A549 (cell line): ENCODE measurements around the gene STX8. TPM values are rescaled to one million over a fixed set of nuclear protein-coding genes. Genes with fewer than 3 reads are reported as not detected.

Experiments
- CBX2 ChIP-seq: fragments of 200-600 bp; sonication (generic); IDR thresholded peaks from 2 replicates; pipeline ENCODE4 v1.6.1; 2016; ENCODE audit warnings: low read depth, mild to moderate bottlenecking, borderline replicate concordance
- EP300 ChIP-seq, 2 experiments: fragments of >200 bp; sonication (Bioruptor Twin); formaldehyde crosslinking; IDR thresholded peaks; 2 replicates in 1 of 2; 3 replicates in 1 of 2; pipeline ENCODE4 v1.6.1; 2016 to 2017
- REST ChIP-seq: fragments of 200-600 bp; sonication (generic); IDR thresholded peaks from 2 replicates; pipeline ENCODE4 v1.6.1; 2016; ENCODE audit warnings: antibody characterized with exemption, mild to moderate bottlenecking, moderate library complexity
- RFX5 ChIP-seq: fragments of 450-650 bp; IDR thresholded peaks from 2 replicates; pipeline ENCODE4 v1.7.1; 2014; ENCODE audit warnings: antibody characterized with exemption, mild to moderate bottlenecking, moderate library complexity
- TFCP2L1 ChIP-seq: fragments of 250-450 bp; sonication (Bioruptor Pico); IDR thresholded peaks from 2 replicates; pipeline ENCODE4 v1.5.0; 2021; ENCODE audit warnings: mild to moderate bottlenecking
- polyA plus RNA-seq, 4 experiments: library from polyadenylated mRNA; depleted of rRNA in 3 of 4; stranded (reverse); fragments of >200 nt; fragmentation: RNase III in 1 of 4; extraction: RNeasy Plus Mini Kit Qiagen cat#74134 plus additional on column Dnase treatment in 1 of 4; gene quantifications; 2 replicates in 3 of 4; 3 replicates in 1 of 4; pipeline ENCODE4 v1.2.3, GENCODE V29; 2011 to 2017
- small RNA-seq, 6 experiments: library from RNA; depleted of rRNA; stranded (forward); fragments of <200 nt; gene quantifications; one replicate each; pipeline ENCODE3, GENCODE V24; 2012

STX8 gene
- polyA plus RNA-seq, 2 of the 4 experiments (the other 2 are of a cell fraction): 93.6 to 168 TPM

- TF ChIP-seq REST: no peak
- TF ChIP-seq CBX2: no peak
- no peak for TF ChIP-seq RFX5
- no peak for TF ChIP-seq TFCP2L1 (CRISPR knock-in tag)
- TF ChIP-seq EP300 (IDR thresholded peaks at IDR 0.05): no peak
These were observed 374.8 kb downstream of the STX8 start (continued) for GRCh38 chr17:9200699-9201359.

Small RNAs within 50 kb of the gene (small RNA-seq; reads per million reads assigned to genes)
- gene AC005695.3: 0 reads per million in 6 experiments

Other genes with a start within 250 kb of the STX8 start
- 0.07 and 0.23 TPM in 2 replicates for gene CFAP52, start 822 bp upstream of the STX8 start, polyA plus RNA-seq (2011; rRNA removed)
- gene CFAP52, start 822 bp upstream of the STX8 start, polyA plus RNA-seq (2017; fragmentation: RNase III; extraction: RNeasy Plus Mini Kit Qiagen cat#74134 plus additional on column Dnase treatment): 0.05 to 0.17 TPM in 2 of 3 replicates, not detected in the other
- gene USP43, start 69.7 kb upstream of the STX8 start, polyA plus RNA-seq (2011; rRNA removed): 3.4 and 4.9 TPM in 2 replicates
- 3.8 to 4.9 TPM (median 4.0 TPM) in 3 replicates for gene USP43, start 69.7 kb upstream of the STX8 start, polyA plus RNA-seq (2017; fragmentation: RNase III; extraction: RNeasy Plus Mini Kit Qiagen cat#74134 plus additional on column Dnase treatment)
- gene DHRS7C, start 215.8 kb upstream of the STX8 start, polyA plus RNA-seq (2011; rRNA removed): not detected in 2 replicates
- gene DHRS7C, start 215.8 kb upstream of the STX8 start, polyA plus RNA-seq (2017; fragmentation: RNase III; extraction: RNeasy Plus Mini Kit Qiagen cat#74134 plus additional on column Dnase treatment): not detected in 3 replicates
- not detected in 2 replicates for gene GSG1L2, start 246.3 kb upstream of the STX8 start, polyA plus RNA-seq (2011; rRNA removed)
- not detected in 3 replicates for gene GSG1L2, start 246.3 kb upstream of the STX8 start, polyA plus RNA-seq (2017; fragmentation: RNase III; extraction: RNeasy Plus Mini Kit Qiagen cat#74134 plus additional on column Dnase treatment)